CD4-positive, alpha-beta memory T cell (primary cell): ENCODE results near the gene EEF1AKMT3. TPM values are rescaled to one million over a fixed set of nuclear protein-coding genes. Genes with fewer than 3 reads are reported as not detected.

Experiments
- CTCF ChIA-PET: fragments of 350-600 bp; sonication (Branson Sonifier 250); formaldehyde crosslinking; loops from one replicate; lab custom pipeline; 2021; ENCODE audit warnings: inconsistent platforms; ENCODE audit not compliant: partially characterized antibody; lab: Charles Lee
- POLR2A ChIA-PET: fragments of 350-600 bp; sonication (Branson Sonifier 250); formaldehyde crosslinking; loops from one replicate; lab custom pipeline; 2021; ENCODE audit not compliant: partially characterized antibody; lab: Charles Lee
- DNase-seq, 5 donors: peaks; one replicate each; pipeline versions ENCODE4 v3.0.0 to v3.0.0-alpha.2; 2020 to 2022; ENCODE audit warnings: mixed read lengths in 1 of 5
- H3K27ac ChIP-seq: one replicate; pipeline ENCODE4 v1.7.0; 2013; ENCODE audit warnings: low read depth, low read length
- H3K27me3 ChIP-seq: 2 replicates; pipeline ENCODE4 v1.7.0; 2013; ENCODE audit warnings: mild to moderate bottlenecking, low read length, moderate library complexity; ENCODE audit not compliant: insufficient read depth
- H3K36me3 ChIP-seq: 2 replicates; pipeline ENCODE4 v1.7.0; 2013; ENCODE audit warnings: mild to moderate bottlenecking, low read length, moderate library complexity; ENCODE audit not compliant: insufficient read depth
- H3K4me1 ChIP-seq: 2 replicates; pipeline ENCODE4 v1.7.0; 2013; ENCODE audit warnings: mild to moderate bottlenecking, low read length, moderate library complexity; ENCODE audit not compliant: insufficient read depth
- H3K4me3 ChIP-seq, 2 donors: one replicate each; pipeline ENCODE4 v1.7.0; 2013; ENCODE audit warnings: low read length in 2 of 2, mild to moderate bottlenecking in 1 of 2
- H3K9me3 ChIP-seq, 2 donors: one replicate each; pipeline ENCODE4 v1.7.0; 2013; ENCODE audit warnings: low read length in 2 of 2, control low read depth in 1 of 2; ENCODE audit not compliant: control insufficient read depth in 1 of 2
- H3K27ac Mint-ChIP-seq, 7 donors: one replicate each; pipeline ENCODE4 v1.8.0; 2020 to 2021; ENCODE audit warnings: mixed read lengths in 7 of 7, mild to moderate bottlenecking in 6 of 7, inconsistent platforms in 3 of 7, moderate library complexity in 3 of 7
- H3K27me3 Mint-ChIP-seq, 2 donors: one replicate each; pipeline ENCODE4 v1.8.0; 2020 to 2021; ENCODE audit warnings: mixed read lengths in 2 of 2
- H3K36me3 Mint-ChIP-seq, 2 donors: one replicate each; pipeline ENCODE4 v1.8.0; 2020 to 2021; ENCODE audit warnings: mixed read lengths in 2 of 2, inconsistent platforms in 1 of 2, mild to moderate bottlenecking in 1 of 2
- H3K4me1 Mint-ChIP-seq, 4 donors: one replicate each; pipeline ENCODE4 v1.8.0; 2020 to 2021; ENCODE audit warnings: mixed read lengths in 4 of 4, mild to moderate bottlenecking in 1 of 4
- H3K4me3 Mint-ChIP-seq, 8 donors: one replicate each; pipeline ENCODE4 v1.8.0; 2020 to 2021; ENCODE audit warnings: mixed read lengths in 8 of 8, mild to moderate bottlenecking in 7 of 8, moderate library complexity in 6 of 8, inconsistent platforms in 3 of 8
- H3K9me3 Mint-ChIP-seq, 8 donors: one replicate each; pipeline ENCODE4 v1.8.0; 2020 to 2021; ENCODE audit warnings: mixed read lengths in 8 of 8, mild to moderate bottlenecking in 5 of 8, inconsistent platforms in 3 of 8, moderate library complexity in 1 of 8
- intact Hi-C: fragments of 100-400 bp; cut with micrococcal nuclease; formaldehyde crosslinking; loops from one replicate; pipeline ENCODE4 v1.15.1; 2023
- polyA plus RNA-seq, 2 donors: library from polyadenylated mRNA; unstranded; fragments of 300-500 nt; fragmentation: Illumina TruSeq; gene quantifications; one replicate each; pipeline ENCODE4 v1.2.3, GENCODE V29; 2021
- total RNA-seq, 2 experiments: library from RNA; stranded (reverse); gene quantifications; one replicate each; pipeline ENCODE4 v1.2.3, GENCODE V29; 2021

Gene EEF1AKMT3
- total and polyA plus RNA-seq, 4 experiments from 2014 or later = 3.1 to 12.4 (median 5.1) TPM

DNA sequence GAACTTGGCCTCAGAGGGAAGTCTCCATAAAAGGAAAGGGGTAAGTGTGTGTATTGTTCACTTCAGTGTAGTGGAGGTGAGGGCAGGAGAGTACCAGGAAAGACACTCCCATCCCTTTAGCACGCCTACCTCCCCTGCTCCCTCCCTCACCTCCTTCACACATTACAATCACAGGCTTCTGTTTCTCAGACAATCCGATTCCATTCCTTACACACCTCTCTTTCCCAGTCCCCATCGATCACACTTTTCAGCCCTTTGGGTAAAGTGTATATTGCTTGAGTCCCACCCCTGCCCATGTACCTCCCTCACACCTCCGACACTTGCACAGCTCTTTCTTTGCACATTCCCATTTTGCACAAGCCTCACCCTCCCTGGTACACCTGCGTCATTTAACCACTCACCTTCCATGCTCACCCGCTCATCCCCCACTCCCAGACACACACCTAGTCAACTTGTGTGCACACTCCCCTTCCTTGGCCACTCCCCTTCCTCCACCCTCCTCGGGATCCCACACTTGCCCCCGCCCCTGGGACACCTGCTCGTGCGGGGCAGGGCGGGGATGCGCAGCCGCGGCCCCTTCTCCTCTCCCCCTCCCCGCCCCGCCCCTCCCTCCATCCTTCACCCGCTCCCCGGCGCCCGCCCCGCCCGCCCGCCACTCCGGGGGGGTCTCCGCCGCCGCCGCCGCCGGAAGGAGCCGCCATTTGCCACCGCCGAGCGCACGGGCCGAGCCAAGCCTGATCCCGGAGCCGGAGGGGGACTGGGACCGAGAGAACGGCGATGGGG, 17.8 kb upstream of the EEF1AKMT3 start, which contains the start of gene MARCHF9:
Gene MARCHF9, plus strand, starts transcription at position 693 of the 783 bp plus-strand sequence. CDS start 426 bp downstream, outside the sequence.
- H3K27ac ChIP-seq = peak within 1 kb of the TSS; percentile 82
- peak; percentile 83 to 95 (median 85) for DNase-seq
- Mint-ChIP-seq H3K4me3 (peak within 1 kb of the TSS; percentile 88 to 98 (median 95)), H3K27me3 (no peaks in the 10 kb centered on the region), H3K9me3 (no peaks in the 10 kb centered on the region), H3K4me1 (peaks cover 54 to 71% (median 62%) of the 10 kb centered on the region in 4 donors), H3K36me3 (peaks cover 21 to 42% of the 10 kb centered on the region in 2 donors), H3K27ac (peak within 1 kb of the TSS; percentile 91 to 100 (median 99))
- H3K4me3 ChIP-seq = peak within 1 kb of the TSS in 1 of 2 donors; percentile 50
- H3K9me3 ChIP-seq = no peaks in the 10 kb centered on the region
- no peaks in the 10 kb centered on the region for H3K27me3 ChIP-seq
- ChIA-PET POLR2A (interaction anchor here (0.6 to 3.9 kb wide), 11 partner anchors 10 to 1823 kb away, joined by 3 to 36 read pairs (median 8); partner anchors contain the start of genes ATP23, CTDSP2, EEF1AKMT3 and METTL1), CTCF (interaction anchor here (0.9 to 3.0 kb wide), 4 partner anchors 9 to 27 kb away, joined by 3 to 51 read pairs (median 3); partner anchors contain the start of gene TSPAN31)
- H3K36me3 ChIP-seq = peaks cover 17% of the 10 kb centered on the region
- intact Hi-C loops = loop anchor here (2.0 to 5.0 kb wide), 3 partner anchors 14 to 667 kb away; partner anchors contain the start of genes CTDSP2 and NAB2
- H3K4me1 ChIP-seq = peaks cover 62% of the 10 kb centered on the region

DNA sequence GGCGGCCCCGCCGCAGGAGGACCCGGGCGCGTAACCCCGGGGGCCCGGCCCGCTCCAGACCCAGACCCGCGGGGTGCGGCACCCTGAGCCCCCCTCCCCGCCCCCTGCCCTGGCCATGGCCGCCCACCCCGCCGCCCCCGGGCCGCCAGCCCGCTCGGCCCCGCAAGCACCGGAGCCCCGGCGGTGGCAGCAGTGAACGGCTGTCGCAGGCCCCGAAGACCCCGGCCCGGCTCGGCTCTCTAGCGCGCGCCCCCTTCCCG, 17.3 kb upstream of the EEF1AKMT3 start:
- H3K36me3 Mint-ChIP-seq = peaks cover 21 to 44% of the 10 kb centered on the region in 2 donors
- POLR2A ChIA-PET = interaction anchor here (1.0 to 3.9 kb wide), 7 partner anchors 14 to 284 kb away, joined by 3 to 36 read pairs (median 19); partner anchors contain the start of genes ATP23, CTDSP2, EEF1AKMT3 and METTL1

DNA sequence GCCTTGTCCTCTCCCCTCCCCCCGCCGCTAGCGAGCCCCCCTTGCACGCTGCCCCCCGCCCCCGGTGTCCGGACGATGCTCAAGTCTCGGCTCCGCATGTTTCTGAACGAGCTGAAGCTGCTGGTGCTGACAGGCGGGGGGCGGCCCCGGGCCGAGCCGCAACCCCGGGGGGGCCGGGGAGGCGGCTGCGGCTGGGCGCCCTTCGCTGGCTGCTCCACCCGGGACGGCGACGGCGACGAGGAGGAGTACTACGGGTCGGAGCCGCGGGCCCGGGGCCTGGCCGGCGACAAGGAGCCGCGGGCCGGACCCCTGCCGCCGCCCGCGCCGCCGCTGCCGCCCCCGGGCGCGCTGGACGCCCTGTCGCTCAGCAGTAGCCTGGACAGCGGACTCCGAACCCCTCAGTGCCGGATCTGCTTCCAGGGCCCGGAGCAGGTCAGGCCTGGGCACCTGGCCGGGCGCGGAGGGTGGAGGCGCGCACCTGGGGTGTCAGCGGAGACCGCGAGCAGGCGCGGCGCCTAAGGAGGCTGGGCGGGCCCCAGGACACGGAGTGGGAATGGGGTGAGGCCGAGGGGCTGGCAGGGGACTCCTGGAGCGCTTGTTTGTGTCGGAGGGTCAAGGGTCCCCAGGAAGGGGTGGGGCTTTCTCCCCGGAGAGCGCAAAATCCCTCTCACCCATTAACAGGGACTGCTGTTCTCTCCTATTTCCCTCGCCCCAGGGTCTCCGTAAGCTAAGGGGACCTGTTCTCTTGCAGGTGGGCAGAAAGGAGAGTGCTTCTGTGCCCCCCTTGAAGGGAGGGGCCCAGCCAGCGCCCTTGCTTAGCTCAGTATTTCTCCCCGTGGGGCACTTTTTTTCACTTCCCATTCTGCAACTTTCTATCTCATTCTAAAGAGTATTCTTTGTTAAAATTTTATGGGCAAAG, 16.7 kb upstream of the EEF1AKMT3 start:
- DNase-seq = peak; percentile 44 to 68 (median 50)
- Mint-ChIP-seq H3K4me3 (peak overlapping the region; percentile 79 to 93 (median 87)), H3K27ac (peak overlapping the region; percentile 85 to 95 (median 92)), H3K9me3 (no peaks in the 10 kb centered on the region), H3K27me3 (no peaks in the 10 kb centered on the region), H3K4me1 (peaks cover 55 to 74% (median 64%) of the 10 kb centered on the region in 4 donors), H3K36me3 (peaks cover 16 to 40% of the 10 kb centered on the region in 2 donors)
- Histone ChIP-seq H3K9me3 (no peaks in the 10 kb centered on the region), H3K4me1 (peaks cover 65% of the 10 kb centered on the region), H3K27ac (peak overlapping the region; percentile 54), H3K4me3 (peak overlapping the region; percentile 50 to 53), H3K36me3 (peaks cover 17% of the 10 kb centered on the region), H3K27me3 (no peaks in the 10 kb centered on the region)
- CTCF ChIA-PET = interaction anchor here (0.6 to 3.0 kb wide), 27 partner anchors 8 to 182 kb away, joined by 3 to 64 read pairs (median 6); partner anchors contain the start of genes CYP27B1, EEF1AKMT3, METTL1 and OS9
- POLR2A ChIA-PET = interaction anchor here (0.8 to 3.9 kb wide), 18 partner anchors 10 to 185 kb away, joined by 3 to 36 read pairs (median 5); partner anchors contain the start of genes ATP23, CTDSP2, CYP27B1 and EEF1AKMT3
- intact Hi-C loops = loop anchor here (1.0 to 2.0 kb wide), 3 partner anchors 10 to 150 kb away; no protein-coding TSS in a partner anchor

More for the DNA sequence above, 17.3 kb upstream of the EEF1AKMT3 start:
- Histone ChIP-seq H3K27me3 (no peaks in the 10 kb centered on the region), H3K4me1 (peaks cover 66% of the 10 kb centered on the region), H3K9me3 (no peaks in the 10 kb centered on the region), H3K27ac (no peak overlapping the region), H3K4me3 (no peak overlapping the region), H3K36me3 (peaks cover 17% of the 10 kb centered on the region)
- Mint-ChIP-seq H3K27me3 (no peaks in the 10 kb centered on the region), H3K9me3 (no peaks in the 10 kb centered on the region), H3K4me1 (peaks cover 57 to 76% (median 67%) of the 10 kb centered on the region in 4 donors), H3K27ac (no peak overlapping the region), H3K4me3 (peak overlapping the region in 3 of 8 donors; percentile 36 to 58 (median 52))
- CTCF ChIA-PET = interaction anchor here (3.0 kb wide), 1 partner anchor 12 kb away, joined by 51 read pairs; the partner anchor contains the start of gene TSPAN31
- intact Hi-C loops = loop anchor here (2.0 kb wide), 1 partner anchor 14 kb away; no protein-coding TSS in a partner anchor
- no peak for DNase-seq

DNA sequence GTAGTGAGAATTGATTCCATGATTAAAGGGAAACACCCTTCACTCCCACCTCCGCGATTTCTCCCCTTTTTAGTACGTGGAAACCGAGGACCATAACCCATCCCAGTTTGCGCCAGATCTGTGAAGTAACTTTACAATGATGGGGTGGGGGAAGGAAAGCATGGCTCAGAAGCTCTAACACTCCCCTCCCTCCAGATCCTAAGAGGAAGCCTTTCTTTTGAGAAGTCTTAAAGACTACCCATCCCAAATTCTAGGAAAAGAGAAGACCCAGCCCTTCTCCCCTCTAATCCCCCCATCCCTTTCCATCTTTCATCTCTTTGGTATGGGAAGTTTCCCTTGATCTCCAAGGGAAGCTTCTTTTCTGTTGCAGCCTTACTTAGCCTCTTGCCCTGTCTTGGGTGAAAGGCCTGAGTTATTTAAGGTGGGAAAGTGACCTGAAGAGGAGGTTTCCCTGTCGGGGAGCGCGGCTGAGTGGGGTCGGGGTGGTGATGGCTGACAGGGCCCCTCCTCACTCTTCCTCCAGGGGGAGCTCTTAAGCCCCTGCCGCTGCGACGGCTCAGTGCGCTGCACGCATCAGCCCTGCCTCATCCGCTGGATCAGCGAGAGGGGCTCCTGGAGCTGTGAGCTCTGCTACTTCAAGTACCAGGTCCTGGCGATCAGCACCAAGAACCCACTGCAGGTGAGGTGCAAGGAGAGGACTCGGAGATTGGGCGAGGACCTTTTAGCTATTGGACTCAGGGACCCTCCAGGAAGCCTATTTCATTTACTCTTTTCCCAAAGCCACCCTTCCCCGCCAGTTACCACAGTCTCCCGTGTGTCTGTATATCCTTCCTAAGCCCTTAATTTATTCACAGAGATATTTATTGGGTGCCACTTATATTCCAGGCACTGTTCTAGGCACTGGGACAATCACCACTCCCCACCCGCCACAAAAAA, 15.7 kb upstream of the EEF1AKMT3 start:
- H3K4me1 Mint-ChIP-seq = peaks cover 45 to 71% (median 56%) of the 10 kb centered on the region in 4 donors
- H3K4me1 ChIP-seq = peaks cover 55% of the 10 kb centered on the region
- intact Hi-C loops = loop anchor here (1.0 kb wide), 2 partner anchors 9 to 149 kb away; no protein-coding TSS in a partner anchor
- CTCF ChIA-PET = interaction anchor here (0.6 to 3.0 kb wide), 32 partner anchors 8 to 298 kb away, joined by 3 to 64 read pairs (median 6); partner anchors contain the start of genes CTDSP2, CYP27B1, EEF1AKMT3 and METTL1
- H3K27ac Mint-ChIP-seq = peak overlapping the region; percentile 85 to 95 (median 92)
- H3K27ac ChIP-seq = peak overlapping the region; percentile 54
- no peaks in the 10 kb centered on the region for H3K9me3 Mint-ChIP-seq
- H3K4me3 Mint-ChIP-seq = peak overlapping the region; percentile 79 to 93 (median 87)
- no peaks in the 10 kb centered on the region for H3K27me3 Mint-ChIP-seq
- H3K36me3 Mint-ChIP-seq = peaks cover 21 to 35% of the 10 kb centered on the region in 2 donors
- H3K9me3 ChIP-seq = no peaks in the 10 kb centered on the region
- H3K4me3 ChIP-seq = peak overlapping the region; percentile 50 to 53
- peaks cover 17% of the 10 kb centered on the region for H3K36me3 ChIP-seq
- no peaks in the 10 kb centered on the region for H3K27me3 ChIP-seq
- POLR2A ChIA-PET = interaction anchor here (0.8 to 3.9 kb wide), 21 partner anchors 9 to 184 kb away, joined by 3 to 36 read pairs (median 4); partner anchors contain the start of genes ATP23, CTDSP2, CYP27B1 and EEF1AKMT3
- peak; percentile 65 to 73 (median 70) for DNase-seq

DNA sequence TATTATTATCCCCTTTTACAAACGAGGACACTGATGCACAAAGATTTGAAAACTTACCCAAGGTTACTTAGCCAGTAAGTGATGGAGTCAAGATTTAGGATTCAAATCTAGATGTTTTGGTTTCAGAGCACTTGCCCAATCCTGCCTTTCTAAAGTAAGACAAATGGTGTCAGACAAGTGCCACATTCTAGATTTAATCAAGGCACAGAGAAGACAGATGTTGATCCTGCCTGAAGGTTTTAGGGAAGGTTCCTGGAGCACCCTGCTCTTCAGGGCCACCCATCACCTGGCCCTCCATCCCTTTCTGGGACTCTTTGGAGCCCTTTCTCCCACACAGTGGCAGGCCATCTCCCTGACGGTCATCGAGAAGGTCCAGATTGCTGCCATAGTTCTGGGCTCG, 14.6 kb upstream of the EEF1AKMT3 start:
- H3K4me3 ChIP-seq = no peak overlapping the region
- Mint-ChIP-seq H3K27ac (peak overlapping the region in 2 of 7 donors; percentile 19 to 91), H3K4me3 (peak overlapping the region in 1 of 8 donors; percentile 59), H3K4me1 (peaks cover 38 to 60% (median 47%) of the 10 kb centered on the region in 4 donors), H3K9me3 (no peaks in the 10 kb centered on the region), H3K36me3 (peaks cover 21 to 28% of the 10 kb centered on the region in 2 donors), H3K27me3 (no peaks in the 10 kb centered on the region)
- CTCF ChIA-PET = interaction anchor here (1.4 to 3.0 kb wide), 5 partner anchors 9 to 146 kb away, joined by 3 to 64 read pairs (median 36); partner anchors contain the start of genes CTDSP2, CYP27B1, TSFM and TSPAN31
- peaks cover 48% of the 10 kb centered on the region for H3K4me1 ChIP-seq
- H3K27ac ChIP-seq = no peak overlapping the region
- no peaks in the 10 kb centered on the region for H3K27me3 ChIP-seq
- peaks cover 17% of the 10 kb centered on the region for H3K36me3 ChIP-seq
- H3K9me3 ChIP-seq = no peaks in the 10 kb centered on the region
- POLR2A ChIA-PET = interaction anchor here (1.8 to 3.9 kb wide), 2 partner anchors 16 to 147 kb away, joined by 8 to 34 read pairs; no protein-coding TSS in a partner anchor
- DNase-seq = no peak
- intact Hi-C loops = no loop called here
